Activated CD4-positive, alpha-beta T cell treated with anti-CD3 and anti-CD28 coated beads for 48 hours (primary cell): ENCODE measurements around the gene RSAD2.
"Not testable (repeated sequence)": the region's sequence is repeated elsewhere in the genome, so short reads cannot be mapped to it uniquely, and the experiment has no call there.

Experiments used
- DNase-seq: peaks from one replicate; pipeline ENCODE4 v3.0.0-alpha.2; 2020

RSAD2 gene

DNA sequence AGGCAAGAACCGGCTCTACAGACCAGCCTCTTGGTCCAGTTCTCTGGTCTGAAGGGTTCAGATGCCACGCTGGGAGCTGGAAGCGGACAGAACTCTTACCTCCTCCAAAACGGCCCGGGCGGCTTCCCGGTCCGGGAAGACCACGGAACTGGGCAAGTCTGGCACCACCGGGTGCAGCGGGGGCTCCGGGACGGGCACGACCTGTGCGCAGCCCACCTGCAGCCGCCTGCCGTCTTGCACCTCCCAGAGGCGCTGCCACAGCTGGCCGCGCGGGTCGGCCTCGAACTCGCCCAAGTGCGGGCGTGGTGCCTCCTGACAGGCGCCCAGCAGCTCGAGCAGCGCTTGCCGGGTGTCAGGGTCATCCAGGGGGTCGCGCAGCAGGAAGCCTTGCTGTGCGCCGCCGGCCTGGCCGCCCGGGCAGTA lies 12.6 kb upstream of the RSAD2 start:
- peak; percentile 32 for DNase-seq

DNA sequence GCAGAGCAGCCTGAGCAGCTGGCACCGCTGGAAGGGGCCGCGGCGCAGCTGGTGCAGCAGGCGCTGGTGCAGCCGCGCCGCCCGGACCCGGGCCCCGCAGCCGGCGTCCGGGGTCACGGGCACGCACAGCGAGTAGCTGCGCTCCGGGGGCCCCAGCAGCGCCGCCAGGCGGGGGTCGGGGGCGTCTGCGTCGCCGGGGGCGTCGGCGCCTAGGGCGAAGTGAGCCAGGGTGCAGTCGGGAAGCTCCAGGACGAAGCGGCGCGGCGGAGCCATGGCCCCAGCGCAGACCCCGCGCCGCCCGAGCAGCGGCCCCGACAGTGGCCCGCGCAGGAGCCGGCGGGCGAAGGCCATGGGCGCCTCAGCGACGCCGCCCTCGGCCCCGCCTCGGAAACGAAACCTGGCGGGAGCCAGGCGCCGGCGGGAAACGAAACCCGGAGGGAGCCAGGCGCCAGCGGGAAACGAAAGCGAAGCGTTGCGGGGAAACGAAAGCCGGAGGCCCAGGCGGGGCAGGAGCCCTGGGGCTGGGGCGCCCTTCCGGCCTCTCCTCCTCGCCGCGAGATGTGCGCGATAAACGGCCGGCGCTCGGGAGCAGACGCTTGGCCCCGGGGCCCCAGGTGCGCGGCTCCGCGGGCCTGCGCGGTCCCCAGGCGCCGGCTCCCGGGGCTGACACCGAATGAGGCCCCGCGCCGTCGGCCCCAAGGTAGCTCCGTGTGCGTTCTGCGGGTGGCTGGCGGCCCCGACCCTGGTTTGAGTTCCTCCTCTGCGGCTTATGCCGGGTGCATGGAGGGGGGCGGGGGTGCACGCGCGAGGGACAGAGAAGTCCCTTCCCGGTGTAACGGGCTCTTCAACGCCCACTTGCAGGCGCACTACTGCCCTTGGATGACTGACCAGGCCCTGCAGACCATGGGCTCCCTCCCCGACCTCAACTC lies 12.0 kb upstream of the RSAD2 start, which contains the start of gene CMPK2:
CMPK2 (minus strand) TSS at position 562 of the 929 bp plus-strand sequence; CDS start at position 351, 211 bp downstream.
- DNase-seq, result peak; percentile 85

DNA sequence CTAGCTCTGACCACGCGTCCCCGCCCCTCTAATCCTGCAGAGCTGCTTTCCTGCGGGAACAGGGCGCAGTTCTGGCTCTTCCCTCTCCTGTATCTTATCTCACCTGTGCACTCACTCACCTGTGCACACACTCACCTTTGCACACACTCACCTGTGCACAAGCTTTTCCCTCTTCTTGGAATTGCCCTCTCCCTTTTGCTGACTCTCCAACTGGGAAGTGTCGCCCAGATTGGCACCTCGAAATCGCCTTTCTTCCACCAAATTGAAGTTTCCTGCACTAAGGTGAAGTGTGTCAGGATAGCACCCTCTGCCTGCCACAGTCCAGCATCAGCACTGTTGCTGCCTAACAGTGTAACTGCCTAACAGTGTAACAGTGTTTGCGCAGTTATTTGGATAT lies 11.3 kb upstream of the RSAD2 start:
- DNase-seq, result peak; percentile 48

DNA sequence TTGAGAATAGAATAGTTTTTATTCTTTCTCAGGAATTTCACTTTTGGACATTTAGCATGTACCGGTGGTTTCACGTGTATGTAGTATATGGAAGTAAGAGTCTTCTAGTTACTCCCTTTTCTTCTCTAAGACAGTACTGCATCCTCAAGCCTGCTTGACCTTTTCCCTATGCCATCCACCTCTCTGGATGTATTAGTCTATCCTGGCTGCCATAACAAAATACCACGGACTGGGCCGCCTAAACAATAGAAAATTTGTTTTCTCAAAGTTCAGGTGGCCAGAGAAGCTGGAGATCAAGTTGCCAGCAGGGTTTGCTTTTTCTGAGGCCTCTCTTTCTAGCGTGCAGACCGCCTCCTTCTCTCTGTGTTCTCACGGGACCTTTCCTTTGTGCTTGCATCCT lies 10.6 kb upstream of the RSAD2 start:
- no peak for DNase-seq

DNA sequence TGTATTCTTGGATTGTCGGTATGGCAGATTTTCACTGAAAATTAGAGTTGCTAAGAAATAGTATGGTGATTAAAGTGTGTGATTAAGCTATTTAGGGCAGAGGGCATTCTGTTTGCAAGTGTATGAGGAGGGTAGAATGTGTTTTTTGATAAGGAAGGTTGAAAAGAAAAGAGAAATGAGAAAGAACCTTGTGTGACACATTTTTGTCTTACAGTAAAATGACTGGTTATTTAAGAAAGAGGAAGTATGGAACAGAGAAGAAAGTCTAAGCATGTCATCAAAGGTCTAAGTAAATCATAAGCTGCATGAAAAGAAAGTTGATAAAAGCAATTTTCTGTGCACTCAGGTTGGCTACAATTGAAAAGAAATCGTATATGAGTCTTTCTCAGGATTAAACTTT lies 5.2 kb upstream of the RSAD2 start:
- DNase-seq, result no peak

DNA sequence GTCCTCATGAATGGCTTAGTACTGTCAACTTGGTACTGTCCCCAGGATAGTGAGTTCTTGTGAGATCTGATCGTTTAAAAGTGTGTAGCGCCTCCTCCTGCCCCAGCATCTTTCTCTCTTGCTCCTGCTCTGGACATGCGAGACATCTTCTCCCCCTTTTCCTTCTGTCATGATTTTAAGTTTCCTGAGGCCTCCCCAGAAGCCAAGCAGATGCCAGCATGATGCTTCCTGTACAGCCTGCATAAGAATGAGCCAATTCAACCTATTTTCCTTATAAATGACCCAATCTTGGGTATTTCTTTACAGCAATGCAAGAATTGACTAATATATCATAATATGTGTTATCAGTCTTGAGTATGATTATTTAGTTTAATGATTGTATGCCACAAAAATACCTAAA lies 3.5 kb upstream of the RSAD2 start:
- no peak for DNase-seq

DNA sequence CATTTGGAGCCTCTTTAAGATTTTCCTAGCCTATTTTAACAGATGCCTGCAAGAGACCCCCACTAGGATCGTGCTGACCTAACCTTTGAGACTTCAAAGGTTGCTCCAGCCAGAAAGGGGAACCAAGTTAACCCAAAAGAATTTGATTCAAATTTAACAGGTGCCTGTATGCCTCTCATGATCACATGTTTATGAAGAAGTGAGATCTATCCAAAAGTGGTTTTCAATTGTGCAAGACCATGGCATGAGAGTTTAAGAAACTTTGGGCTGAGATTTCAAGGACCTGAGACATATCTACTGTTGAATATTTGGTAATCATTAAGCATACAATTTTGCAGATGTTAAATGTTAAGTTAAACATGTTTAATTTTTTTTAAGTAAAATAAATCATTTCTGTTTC lies 1.3 kb upstream of the RSAD2 start:
- DNase-seq, result no peak

DNA sequence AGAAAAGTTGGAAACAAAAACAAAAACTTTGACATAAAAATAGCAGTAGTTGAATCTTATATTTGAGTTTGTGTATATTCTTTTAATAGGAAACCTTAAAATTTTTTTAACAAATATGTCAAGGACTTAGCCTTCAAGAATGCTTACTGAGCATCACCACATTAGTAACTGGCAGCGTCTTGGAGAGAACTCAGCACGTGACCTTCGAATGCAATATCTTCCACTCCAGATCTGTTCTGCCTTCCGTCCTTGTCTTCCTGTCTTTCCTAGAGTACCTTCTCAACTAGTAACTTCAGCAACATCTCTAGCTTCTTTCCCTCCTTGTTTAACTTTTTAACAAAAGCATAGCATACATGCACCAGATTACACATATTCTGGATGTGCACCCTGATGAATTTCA lies 972 bp downstream of the RSAD2 start:
- DNase-seq, result no peak

DNA sequence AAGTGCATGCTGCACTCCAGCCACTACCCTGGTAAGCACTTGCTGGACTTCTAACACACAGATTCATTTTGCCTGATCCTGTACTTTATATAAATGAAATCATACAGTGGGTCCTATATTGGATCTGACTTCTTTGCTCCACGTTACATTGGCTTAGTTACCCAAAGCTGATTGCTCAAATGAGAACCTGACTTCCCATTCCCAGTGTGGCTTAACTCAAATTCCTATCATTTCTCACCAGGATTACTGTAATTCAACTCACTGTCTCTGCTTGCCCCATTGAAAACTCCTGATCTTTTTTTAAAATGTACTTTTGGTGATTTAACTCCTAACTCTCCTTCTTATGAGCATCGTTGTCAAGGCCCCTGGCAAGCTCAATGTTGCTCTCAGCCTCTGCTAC lies 1.4 kb downstream of the RSAD2 start:
- DNase-seq, result no peak

DNA sequence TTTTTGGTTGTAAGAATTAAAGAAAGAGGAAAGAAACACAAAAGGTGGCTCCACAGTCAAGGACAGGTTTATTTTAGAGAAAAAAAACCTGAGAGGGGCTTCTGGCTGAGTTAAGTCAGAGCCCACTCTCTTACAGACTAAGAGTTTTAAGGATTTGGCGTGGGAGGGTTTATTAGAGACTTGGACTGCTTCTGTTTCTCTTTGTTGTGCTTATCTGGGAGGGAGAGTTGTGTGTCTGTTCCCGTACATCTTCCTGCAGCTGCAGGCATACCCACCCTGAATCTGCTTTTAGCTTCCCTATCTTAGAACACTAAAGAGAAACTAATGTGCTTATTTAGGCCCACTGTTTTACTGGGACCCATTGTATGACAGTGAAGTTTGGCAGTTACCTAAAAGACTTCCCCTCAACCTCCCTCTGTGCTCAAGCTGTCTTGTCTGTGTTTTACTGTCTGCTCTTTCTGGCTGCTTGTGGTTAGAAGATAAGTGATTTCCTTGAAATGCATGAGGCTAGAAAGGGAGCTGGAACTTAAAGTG lies 2.7 kb downstream of the RSAD2 start:
- no peak for DNase-seq

DNA sequence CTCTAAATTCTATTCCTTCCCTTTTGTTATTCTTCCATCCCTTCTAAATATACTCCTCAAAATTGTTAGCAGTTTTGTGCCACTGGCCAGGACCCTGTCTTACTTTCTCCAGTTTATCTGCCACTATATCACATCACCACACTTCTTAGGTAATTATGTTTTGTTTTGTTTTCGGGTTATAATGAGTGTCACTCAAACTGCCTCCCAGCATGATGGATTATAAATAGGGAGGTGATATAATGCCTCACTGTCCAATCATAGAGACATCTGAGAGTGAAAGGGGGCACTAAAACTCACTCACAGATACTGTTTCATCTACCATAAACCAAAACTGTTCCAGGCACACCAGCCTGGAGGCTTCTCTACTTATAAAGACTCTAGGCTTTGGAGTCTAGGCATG lies 3.5 kb downstream of the RSAD2 start:
- DNase-seq, result no peak

DNA sequence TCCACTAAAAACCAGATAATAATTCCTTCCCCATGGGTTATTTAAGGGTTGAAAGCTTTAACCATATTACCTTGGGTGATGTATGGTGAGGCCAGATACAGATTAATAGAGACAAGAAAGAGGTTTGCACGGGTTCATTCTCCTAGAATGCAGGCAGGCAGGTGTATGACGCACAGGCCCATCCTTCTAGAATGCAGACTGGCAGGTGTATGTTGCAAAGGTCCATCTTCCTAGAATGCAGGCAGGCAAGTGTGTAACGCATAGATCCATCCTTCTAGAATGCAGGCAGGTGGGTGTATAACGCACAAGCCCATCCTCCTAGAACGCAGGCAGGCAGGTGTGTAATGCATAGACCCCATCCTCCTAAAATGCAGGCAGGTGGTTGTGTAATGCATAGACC lies 3.9 kb downstream of the RSAD2 start:
- no peak for DNase-seq

DNA sequence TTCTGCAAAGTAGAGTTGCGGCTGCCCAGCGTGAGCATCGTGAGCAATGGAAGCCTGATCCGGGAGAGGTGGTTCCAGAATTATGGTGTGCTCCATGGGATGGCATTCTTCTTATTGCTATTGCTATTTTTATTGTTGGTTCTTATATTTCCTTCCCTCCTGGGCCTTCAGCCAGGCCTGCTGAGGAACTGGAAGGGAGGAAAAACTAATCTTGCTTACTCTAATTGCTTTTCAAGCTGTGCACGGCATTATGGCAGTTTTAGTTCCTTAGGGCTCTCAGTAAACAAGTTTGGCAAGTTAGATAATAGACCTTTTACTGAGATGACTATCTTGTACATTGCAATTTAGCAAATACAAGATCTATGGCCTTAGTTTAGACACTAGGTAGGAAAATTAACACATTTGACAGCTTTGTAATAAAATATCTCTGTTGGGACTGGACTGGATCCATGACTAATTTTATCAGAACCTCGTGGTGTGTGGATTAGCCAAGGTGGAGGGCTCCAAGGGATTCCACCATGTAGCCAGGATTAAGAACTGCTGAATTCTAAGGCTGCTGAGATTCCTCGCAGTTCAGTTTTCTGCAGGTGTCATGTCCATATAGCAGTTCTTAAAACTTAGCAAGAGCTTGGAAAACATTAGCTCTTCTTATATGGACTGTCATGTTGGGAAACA lies 6.0 kb downstream of the RSAD2 start:
- no peak for DNase-seq

DNA sequence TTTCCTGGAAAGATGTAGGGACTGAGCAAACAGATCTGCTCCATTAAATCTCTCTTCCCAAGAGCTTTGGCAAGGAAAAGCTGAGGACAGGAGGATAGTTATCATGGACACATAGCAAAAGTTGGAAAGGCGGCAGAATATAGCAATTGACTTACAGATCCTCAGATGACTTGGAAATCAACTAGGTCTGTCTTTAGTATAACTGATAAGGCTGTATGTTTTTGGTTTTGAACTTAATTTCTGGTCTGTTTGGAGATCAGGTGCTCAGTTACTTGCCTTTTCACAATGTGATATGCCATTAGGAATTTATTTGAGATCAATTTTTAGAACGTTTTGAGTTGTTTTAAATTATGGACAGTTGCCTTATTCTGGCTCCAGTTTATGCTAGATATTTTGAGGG lies 8.0 kb downstream of the RSAD2 start:
- DNase-seq, result no peak

DNA sequence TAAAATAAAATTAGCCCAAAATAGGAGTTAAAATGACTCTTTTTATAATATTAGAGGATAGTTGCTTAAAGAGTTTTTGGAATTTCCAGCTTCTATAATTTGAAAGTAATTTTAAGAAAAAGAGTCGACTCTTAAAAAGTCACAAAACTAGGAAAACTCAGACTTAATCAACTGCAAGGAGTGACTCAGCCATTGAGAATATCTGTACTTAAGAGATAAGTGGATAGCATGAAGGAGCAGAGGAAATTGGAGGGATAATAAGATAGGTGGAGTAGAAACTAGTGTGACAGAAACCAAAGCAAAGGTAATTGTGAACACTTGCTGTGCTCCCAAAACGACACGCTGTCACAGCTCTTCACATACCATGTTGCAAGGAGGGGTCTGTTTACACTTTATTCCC lies 8.4 kb downstream of the RSAD2 start:
- no peak for DNase-seq

DNA sequence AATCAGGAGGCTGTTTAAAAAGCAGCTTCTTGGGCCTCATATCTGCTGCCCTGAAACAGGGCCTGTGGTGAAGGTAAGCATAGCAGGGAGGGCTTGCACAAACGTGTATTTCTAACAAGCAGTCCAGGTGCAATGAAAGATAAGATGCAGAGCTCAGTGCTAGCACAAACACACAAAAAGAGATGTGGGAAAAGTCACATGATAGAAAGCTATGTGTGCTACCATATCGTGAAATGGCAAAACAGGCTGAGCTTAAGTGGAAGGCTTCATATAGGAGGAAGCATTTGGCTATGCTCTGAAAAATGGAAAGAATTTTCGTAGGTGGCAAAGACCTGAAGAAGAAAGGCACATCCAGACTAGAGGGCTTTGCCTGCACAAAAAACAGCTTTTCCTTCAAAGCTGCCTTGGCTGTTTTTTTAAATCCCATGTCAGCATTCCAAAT lies 10.2 kb downstream of the RSAD2 start:
- no peak for DNase-seq

DNA sequence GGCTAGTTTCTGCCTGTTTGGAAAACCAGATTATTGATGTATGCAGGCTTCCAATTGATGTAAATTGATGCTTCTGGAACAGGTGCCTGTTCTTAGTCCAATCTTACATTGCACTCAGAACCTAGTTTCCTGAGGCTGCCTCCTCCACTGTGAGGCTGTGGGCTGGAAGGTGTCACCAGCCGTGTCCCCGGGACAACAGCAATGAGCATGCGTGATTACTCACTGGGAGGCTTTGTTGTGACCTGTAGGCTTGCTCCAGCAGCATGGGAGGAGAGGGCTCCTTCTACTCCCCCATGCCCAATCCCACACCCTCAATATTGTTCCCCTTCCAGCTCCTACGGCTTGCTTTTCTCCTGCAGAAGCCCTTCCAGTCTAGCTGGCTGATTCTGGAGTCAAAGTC lies 11.1 kb downstream of the RSAD2 start:
- no peak for DNase-seq

DNA sequence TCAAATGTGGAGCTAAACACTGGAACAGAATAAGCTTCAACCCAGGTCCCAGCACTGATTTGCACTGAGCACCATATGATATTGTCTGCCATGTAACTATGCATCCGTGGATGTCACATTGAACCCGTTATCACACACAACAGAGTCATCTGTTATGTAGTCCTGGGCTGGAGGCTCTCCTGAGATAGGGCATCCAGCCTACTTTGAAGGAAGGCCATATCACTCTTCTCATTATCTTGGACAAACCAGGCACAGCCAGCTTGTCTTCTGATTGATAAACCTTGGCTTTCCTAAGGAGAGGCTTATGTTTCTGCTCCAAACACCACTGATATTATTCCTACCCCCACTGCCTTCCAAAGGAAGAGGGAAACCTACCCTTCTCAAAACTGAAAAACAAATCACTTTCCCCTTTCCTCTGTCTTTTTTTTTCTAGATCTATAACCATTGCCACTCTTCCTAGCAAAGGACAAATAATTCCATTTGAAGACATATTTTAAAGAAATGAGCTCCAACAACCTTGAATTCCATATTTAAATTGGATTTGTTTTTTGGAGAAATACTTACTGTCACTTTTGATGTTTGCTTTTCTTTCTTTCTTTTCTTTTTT lies 16.4 kb downstream of the RSAD2 start:
- no peak for DNase-seq

DNA sequence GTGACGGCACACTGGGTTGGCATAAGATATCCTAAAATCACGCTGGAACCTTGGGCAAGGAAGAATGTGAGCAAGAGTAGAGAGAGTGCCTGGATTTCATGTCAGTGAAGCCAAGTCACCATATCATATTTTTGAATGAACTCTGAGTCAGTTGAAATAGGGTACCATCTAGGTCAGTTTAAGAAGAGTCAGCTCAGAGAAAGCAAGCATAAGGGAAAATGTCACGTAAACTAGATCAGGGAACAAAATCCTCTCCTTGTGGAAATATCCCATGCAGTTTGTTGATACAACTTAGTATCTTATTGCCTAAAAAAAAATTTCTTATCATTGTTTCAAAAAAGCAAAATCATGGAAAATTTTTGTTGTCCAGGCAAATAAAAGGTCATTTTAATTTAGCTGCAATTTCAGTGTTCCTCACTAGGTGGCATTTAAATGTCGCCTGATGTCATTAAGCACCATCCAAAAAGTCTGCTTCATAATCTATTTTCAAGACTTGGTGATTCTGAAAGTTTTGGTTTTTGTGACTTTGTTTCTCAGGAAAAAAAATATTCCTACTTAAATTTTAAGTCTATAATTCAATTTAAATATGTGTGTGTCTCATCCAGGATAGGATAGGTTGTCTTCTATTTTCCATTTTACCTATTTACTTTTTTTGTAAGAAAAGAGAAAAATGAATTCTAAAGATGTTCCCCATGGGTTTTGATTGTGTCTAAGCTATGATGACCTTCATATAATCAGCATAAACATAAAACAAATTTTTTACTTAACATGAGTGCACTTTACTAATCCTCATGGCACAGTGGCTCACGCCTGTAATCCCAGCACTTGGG lies 19.6 kb downstream of the RSAD2 start:
- DNase-seq, result no peak

DNA sequence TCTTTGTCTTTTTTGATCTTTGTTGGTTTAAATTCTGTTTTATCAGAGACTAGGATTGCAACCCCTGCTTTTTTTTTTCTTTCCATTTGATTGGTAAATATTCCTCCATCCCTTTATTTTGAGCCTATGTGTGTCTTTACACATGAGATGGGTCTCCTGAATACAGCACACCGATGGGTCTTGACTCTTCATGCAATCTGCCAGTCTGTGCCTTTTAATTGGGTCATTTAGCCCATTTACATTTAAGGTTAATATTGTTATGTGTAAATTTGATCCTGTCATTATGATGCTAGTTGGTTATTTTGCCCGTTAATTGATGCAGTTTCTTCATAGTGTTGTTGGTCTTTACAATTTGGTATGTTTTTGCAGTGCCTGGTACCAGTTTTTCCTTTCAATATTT lies 25.0 kb downstream of the RSAD2 start:
- DNase-seq, result not testable (repeated sequence)

DNA sequence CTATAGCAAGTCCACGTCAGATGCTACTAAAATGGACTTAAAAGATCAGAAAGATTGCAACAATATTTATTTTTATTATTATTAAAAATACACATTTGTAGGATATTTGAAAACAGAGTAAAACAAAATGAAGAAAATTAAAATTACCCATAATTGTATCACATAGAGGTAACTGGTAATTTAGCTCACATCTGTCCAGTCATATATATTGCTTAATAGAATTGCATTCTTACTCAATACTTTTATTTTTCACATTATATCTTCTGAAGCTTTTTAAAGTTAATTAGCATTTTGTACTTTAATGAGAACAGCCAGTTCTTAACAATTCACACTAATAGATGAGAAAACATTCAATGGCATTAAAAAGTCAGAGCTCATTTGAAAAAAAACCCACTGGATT lies 28.1 kb downstream of the RSAD2 start:
- no peak for DNase-seq

DNA sequence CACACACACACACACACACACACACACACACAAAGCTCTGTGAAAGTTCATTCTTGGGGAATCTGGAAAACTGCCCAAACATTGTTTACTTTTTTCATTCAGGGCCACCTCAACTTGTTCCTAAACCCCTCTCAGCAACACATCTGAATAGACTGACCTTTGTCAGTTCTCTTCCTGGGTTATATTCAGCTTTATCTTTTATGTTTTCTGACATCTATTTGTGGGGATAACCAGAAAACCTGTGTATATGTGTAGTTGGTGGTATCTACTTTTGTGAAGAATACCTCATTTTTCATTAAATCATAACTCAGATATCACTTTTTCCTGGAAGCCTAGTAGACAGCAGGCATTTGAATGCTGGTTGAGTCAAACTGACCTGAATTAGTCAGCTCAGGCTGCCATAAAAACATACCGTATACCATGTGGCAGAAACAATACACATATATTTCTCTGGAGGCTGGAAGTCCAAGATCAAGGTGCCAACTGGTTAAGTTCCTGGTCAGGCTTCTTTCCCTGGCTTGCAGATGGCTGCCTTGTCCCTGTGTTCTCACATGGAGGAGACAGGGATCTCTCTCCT lies 28.7 kb downstream of the RSAD2 start:
- DNase-seq, result no peak
